Measurements from ENCODE around the gene WDR73.

Gene WDR73

GRCh38 chr15:84668221-84668982, 14.3 kb upstream of the WDR73 start:
- Mint-ChIP-seq H3K27ac (peak overlapping the region; percentile 88), H3K4me1 (peaks cover 53% of the 10 kb centered on the region), H3K36me3 (peaks cover 87% of the 10 kb centered on the region), H3K9me3 (no peaks in the 10 kb centered on the region), H3K4me3 (peak overlapping the region; percentile 13)
- ATAC-seq, result no peak
- DNase-seq (ENCODE audit: low spot score in 2 of 2), result no peak

- peaks cover 43% of the 10 kb centered on the region for H3K4me1 Mint-ChIP-seq
- no peak overlapping the region for H3K4me3 Mint-ChIP-seq
- peak overlapping the region; percentile 46 for H3K27ac Mint-ChIP-seq
- H3K36me3 Mint-ChIP-seq, result peaks cover 77% of the 10 kb centered on the region
- no peaks in the 10 kb centered on the region for H3K9me3 Mint-ChIP-seq
- ATAC-seq, result no peak
- no peak for DNase-seq (ENCODE audit: low spot score in 2 of 2)
Measured at GRCh38 chr15:84666373-84666772, 12.3 kb upstream of the WDR73 start.

DNA sequence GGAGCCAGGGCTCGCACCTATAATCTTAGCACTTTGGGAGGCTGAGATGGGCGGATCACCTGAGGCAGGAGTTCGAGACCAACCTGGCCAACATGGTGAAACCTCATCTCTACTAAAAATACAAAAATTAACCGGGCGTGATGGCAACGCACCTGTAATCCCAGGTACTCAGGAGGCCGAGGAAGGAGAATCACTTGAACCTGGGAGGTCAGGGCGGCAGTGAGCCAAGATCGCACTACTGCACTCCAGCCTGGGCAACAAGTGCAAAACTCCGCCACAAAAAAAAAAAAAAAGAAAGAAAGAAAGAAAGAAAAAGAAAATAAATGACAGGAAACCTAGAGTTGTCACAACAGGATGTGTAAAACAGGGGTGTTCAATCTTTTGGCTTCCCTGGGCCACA, 6.9 kb upstream of the WDR73 start:
- H3K9me3 Mint-ChIP-seq, result no peaks in the 10 kb centered on the region
- peaks cover 36% of the 10 kb centered on the region for H3K4me1 Mint-ChIP-seq
- H3K4me3 Mint-ChIP-seq, result no peak overlapping the region
- no peak for DNase-seq (ENCODE audit: low spot score in 2 of 2)
- no peak overlapping the region for H3K27ac Mint-ChIP-seq
- ATAC-seq, result no peak
- peaks cover 41% of the 10 kb centered on the region for H3K36me3 Mint-ChIP-seq

- Mint-ChIP-seq H3K36me3 (peaks cover 41% of the 10 kb centered on the region), H3K9me3 (no peaks in the 10 kb centered on the region), H3K4me1 (peaks cover 44% of the 10 kb centered on the region), H3K4me3 (no peak overlapping the region), H3K27ac (peak overlapping the region; percentile 12)
- no peak for DNase-seq (ENCODE audit: low spot score in 2 of 2)
- ATAC-seq, result no peak
Measured at GRCh38 chr15:84659904-84660781, 6.1 kb upstream of the WDR73 start.

DNA sequence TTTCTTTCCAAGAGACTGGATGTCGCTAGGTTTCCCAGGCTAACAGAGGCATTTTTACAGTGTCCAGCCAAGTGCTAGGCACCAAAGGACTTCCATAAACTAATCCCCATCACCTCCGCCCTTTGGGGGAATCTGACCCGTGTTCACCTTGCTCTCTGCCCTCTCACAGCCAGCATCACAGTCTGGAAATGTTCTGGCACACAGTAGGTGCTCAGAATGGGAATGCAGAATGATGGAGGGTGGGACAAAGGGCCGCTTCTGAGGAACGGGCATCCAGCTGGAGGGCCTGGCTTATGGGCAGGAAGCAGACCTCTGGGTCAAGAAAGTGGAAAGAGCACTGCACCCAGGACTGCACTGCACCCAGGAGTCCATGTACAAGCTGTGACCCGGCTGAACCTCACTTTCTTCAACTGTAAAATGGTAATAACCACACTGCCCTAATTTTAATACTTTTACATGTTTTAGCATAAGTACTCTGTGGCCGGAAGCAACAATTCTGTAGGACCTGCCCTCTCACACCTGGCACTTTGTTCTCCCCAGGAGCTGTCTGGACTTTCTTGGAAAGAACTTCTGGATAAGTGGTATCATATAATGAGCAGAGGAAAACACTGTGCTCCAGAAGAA, 4.8 kb upstream of the WDR73 start:
- H3K27ac Mint-ChIP-seq, result peak overlapping the region; percentile 84
- peak overlapping the region; percentile 68 for H3K4me3 Mint-ChIP-seq
- ATAC-seq, result no peak
- H3K4me1 Mint-ChIP-seq, result peaks cover 55% of the 10 kb centered on the region
- no peak for DNase-seq (ENCODE audit: low spot score in 2 of 2)
- H3K36me3 Mint-ChIP-seq, result peaks cover 36% of the 10 kb centered on the region
- H3K9me3 Mint-ChIP-seq, result no peaks in the 10 kb centered on the region

DNA sequence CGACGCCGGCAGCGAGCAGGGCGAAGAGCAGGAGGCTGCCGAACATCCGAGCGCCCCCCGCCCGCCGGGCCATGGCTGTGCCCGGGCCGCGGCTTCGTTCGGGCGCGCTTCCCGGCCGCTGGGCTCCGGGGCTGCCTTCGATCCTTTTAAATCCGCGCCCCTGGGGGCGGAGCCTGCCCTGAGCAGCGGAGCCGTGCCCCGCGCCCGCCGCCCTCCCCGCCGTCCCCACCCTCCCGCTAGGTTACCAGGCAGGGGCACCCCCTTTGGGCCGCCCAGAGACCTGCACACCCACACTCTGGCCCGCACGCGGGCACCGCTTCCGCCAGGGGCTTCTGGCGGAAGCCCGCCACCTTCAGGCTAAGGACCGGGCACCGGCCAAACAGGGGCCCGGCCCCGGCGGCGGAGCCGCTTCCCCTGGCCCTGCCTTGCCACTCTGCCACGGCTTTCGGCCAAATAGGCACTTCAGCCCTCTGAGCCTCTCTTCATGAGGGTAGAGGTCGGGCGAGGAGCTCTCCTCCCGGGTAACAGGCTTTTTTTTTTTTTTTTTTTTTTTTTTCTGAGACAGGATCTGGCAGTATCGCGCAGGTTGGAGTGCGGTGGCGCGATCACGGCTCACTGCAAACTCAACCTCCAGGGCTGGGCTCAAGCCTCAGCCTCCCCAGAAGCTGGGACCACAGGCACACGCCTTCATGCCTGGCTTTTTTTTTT, 4.2 kb upstream of the WDR73 start, which contains the start of gene NMB:
Gene NMB, minus strand, starts transcription at position 120 of the 708 bp plus-strand sequence. Its CDS starts 47 bp downstream, at position 73.
- Mint-ChIP-seq H3K4me1 (peaks cover 61% of the 10 kb centered on the region), H3K4me3 (peak within 1 kb of the TSS; percentile 68), H3K27ac (peak within 1 kb of the TSS; percentile 84), H3K36me3 (peaks cover 36% of the 10 kb centered on the region), H3K9me3 (no peaks in the 10 kb centered on the region)
- DNase-seq (ENCODE audit: low spot score in 2 of 2) (peak; percentile 70 to 90), ATAC-seq (peak; percentile 78)

DNA sequence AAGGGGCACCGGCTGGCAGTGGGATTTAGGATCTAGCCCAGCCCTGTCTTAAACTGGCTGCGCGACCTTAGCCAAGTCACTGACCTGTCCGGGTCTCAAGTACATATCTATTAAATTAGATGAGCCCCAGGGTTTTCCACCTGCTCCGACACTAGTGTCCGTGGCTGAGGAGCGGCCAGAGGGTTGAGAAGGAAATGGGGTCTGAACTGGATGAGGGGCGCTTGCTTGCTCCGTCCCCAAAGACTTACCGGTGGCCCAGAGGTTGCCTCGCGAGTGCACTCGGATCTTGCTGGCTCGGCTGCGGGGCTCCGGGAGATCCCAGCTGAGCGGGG, 3.6 kb upstream of the WDR73 start:
- DNase-seq (ENCODE audit: low spot score in 2 of 2) (no peak), ATAC-seq (no peak)
- Mint-ChIP-seq H3K4me1 (peaks cover 65% of the 10 kb centered on the region), H3K9me3 (no peaks in the 10 kb centered on the region), H3K4me3 (peak overlapping the region; percentile 68), H3K27ac (peak overlapping the region; percentile 52), H3K36me3 (peaks cover 41% of the 10 kb centered on the region)

GRCh38 chr15:84656972-84657371, 2.9 kb upstream of the WDR73 start:
- peaks cover 70% of the 10 kb centered on the region for H3K4me1 Mint-ChIP-seq
- peaks cover 48% of the 10 kb centered on the region for H3K36me3 Mint-ChIP-seq
- ATAC-seq, result no peak
- H3K9me3 Mint-ChIP-seq, result no peaks in the 10 kb centered on the region
- H3K27ac Mint-ChIP-seq, result peak overlapping the region; percentile 52
- DNase-seq (ENCODE audit: low spot score in 2 of 2), result no peak
- peak overlapping the region; percentile 68 for H3K4me3 Mint-ChIP-seq

DNA sequence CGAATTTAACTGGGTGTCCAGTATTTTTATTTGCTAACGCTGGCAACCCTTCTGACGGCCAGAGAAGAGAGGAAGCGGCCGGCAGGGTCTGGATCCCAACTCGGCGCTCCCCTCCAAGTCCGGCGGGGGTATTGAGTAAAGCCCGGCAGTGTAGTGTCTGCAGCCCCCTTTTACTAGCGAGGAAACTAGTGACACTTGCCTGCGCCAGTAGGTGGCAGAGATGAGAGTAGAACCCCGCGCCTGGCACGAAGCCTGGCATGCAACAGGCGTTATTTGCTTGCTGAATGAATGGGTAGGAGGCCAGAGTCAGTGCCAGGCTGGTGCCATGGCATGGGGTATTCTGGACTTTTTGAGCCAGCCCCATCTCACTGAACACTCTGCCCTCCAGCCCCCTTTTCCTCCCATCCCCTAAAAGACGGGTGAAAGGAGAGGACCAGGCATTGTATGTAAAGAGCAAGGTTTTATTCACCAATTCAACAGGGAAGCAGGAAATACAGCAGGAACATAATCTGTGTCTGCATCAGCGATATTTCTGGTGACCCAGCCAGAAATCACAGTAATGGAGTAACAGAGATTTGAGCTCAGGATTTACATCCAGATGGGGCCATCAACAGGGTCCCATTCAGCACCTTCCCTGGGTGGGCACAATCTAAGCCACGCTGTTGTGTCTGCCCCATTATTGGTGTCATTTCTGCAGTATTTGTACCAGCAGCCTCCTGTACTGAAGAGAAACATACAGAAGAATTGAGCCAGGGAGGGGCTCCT, 788 bp upstream of the WDR73 start:
- H3K9me3 Mint-ChIP-seq, result no peaks in the 10 kb centered on the region
- peak overlapping the region; percentile 89 for H3K4me3 Mint-ChIP-seq
- ATAC-seq (peak; percentile 61), DNase-seq (ENCODE audit: low spot score in 2 of 2) (peak; percentile 63 to 86)
- peaks cover 69% of the 10 kb centered on the region for H3K4me1 Mint-ChIP-seq
- H3K36me3 Mint-ChIP-seq, result peaks cover 61% of the 10 kb centered on the region
- peak overlapping the region; percentile 97 for H3K27ac Mint-ChIP-seq

- no peaks in the 10 kb centered on the region for H3K9me3 Mint-ChIP-seq
- H3K4me1 Mint-ChIP-seq, result peaks cover 62% of the 10 kb centered on the region
- peak overlapping the region; percentile 89 for H3K4me3 Mint-ChIP-seq
- peaks cover 74% of the 10 kb centered on the region for H3K36me3 Mint-ChIP-seq
- ATAC-seq (no peak), DNase-seq (ENCODE audit: low spot score in 2 of 2) (no peak)
- H3K27ac Mint-ChIP-seq, result peak overlapping the region; percentile 97
Measured at GRCh38 chr15:84653584-84653909, 536 bp downstream of the WDR73 start.

DNA sequence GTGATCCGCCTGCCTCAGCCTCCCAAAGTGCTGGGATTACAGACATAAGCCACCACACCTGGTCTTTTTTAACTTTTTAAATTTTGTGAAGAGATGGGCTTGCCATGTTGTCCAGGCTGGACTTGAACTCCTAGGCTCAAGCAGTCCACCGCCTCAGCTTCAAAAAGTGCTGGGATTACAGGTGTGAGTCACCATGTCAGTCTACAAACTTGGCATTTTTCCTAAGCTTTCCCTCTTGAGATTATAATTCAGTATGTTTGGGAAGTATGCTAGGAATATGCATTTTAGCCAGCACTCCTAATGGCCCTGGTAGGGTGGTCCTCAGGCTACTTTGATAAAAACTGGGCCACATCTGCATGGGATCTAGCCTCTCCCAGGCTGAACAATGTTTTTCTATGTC, 4.4 kb downstream of the WDR73 start:
- peaks cover 57% of the 10 kb centered on the region for H3K4me1 Mint-ChIP-seq
- H3K4me3 Mint-ChIP-seq, result no peak overlapping the region
- ATAC-seq (no peak), DNase-seq (ENCODE audit: low spot score in 2 of 2) (no peak)
- H3K27ac Mint-ChIP-seq, result peak overlapping the region; percentile 78
- H3K36me3 Mint-ChIP-seq, result peaks cover 98% of the 10 kb centered on the region
- H3K9me3 Mint-ChIP-seq, result no peaks in the 10 kb centered on the region

- peak overlapping the region; percentile 78 for H3K27ac Mint-ChIP-seq
- no peak for ATAC-seq
- peaks cover 100% of the 10 kb centered on the region for H3K36me3 Mint-ChIP-seq
- DNase-seq (ENCODE audit: low spot score in 2 of 2), result no peak
- H3K4me1 Mint-ChIP-seq, result peaks cover 46% of the 10 kb centered on the region
- no peak overlapping the region for H3K4me3 Mint-ChIP-seq
- H3K9me3 Mint-ChIP-seq, result no peaks in the 10 kb centered on the region
Measured at GRCh38 chr15:84648539-84648938, 5.5 kb downstream of the WDR73 start.

- H3K4me1 Mint-ChIP-seq, result peaks cover 40% of the 10 kb centered on the region
- H3K27ac Mint-ChIP-seq, result peak overlapping the region; percentile 83
- ATAC-seq, result peak; percentile 31
- H3K4me3 Mint-ChIP-seq, result no peak overlapping the region
- H3K9me3 Mint-ChIP-seq, result no peaks in the 10 kb centered on the region
- DNase-seq (ENCODE audit: low spot score in 2 of 2), result no peak
- peaks cover 100% of the 10 kb centered on the region for H3K36me3 Mint-ChIP-seq
Measured at GRCh38 chr15:84647726-84648125, 6.4 kb downstream of the WDR73 start.

DNA sequence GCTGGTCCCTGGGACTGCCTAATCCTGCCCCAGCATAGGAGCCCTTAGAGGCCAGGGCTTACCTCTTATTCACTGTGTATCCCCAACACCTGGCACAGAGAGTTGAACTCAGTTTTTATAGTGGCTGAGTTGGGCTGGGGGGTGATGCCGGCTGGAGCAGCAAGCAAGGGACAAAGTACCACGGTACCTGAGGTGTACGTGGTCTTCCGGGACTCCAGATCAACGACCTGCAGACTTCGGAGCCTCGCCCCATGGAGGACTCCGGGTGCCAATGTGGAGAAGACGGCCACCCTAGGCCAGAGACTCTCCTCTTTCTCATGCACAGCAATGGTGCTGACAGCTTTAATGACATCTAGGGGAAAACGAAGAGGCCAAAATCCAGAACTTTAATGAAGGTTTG, 8.1 kb downstream of the WDR73 start:
- peaks cover 100% of the 10 kb centered on the region for H3K36me3 Mint-ChIP-seq
- no peak for DNase-seq (ENCODE audit: low spot score in 2 of 2)
- peak overlapping the region; percentile 68 for H3K27ac Mint-ChIP-seq
- no peak overlapping the region for H3K4me3 Mint-ChIP-seq
- no peak for ATAC-seq
- H3K9me3 Mint-ChIP-seq, result no peaks in the 10 kb centered on the region
- H3K4me1 Mint-ChIP-seq, result peaks cover 29% of the 10 kb centered on the region
